ENCODE data around the gene FBXO24. TPM values are rescaled to one million over a fixed set of nuclear protein-coding genes. Genes with fewer than 3 reads are reported as not detected.

The FBXO24 gene
- total and polyA plus RNA-seq, 2 of the 4 experiments (the other 2 are of a cell fraction), result 0.43 to 0.54 TPM

- intact Hi-C loops (cut with micrococcal nuclease), result no loop called here
- no peak for TF ChIP-seq ELK1 (IDR thresholded peaks at IDR 0.05; ENCODE audit: borderline replicate concordance, low read depth, low read length)
- TF ChIP-seq CHD1 (IDR thresholded peaks at IDR 0.05; ENCODE audit: low read depth, low read length), result no peak
- TF ChIP-seq FOS (IDR thresholded peaks at IDR 0.05; ENCODE audit: low read depth, low read length), result no peak
- TF ChIP-seq CEBPB (IDR thresholded peaks at IDR 0.05; ENCODE audit: low read depth, low read length), result no peak
- TF ChIP-seq RCOR1 (IDR thresholded peaks at IDR 0.05; ENCODE audit: insufficient replicate concordance, low read length), result no peak
- no peak for TF ChIP-seq POLR2A (IDR thresholded peaks at IDR 0.05; ENCODE audit: low read depth, low read length)
- TF ChIP-seq NFE2L2 (IDR thresholded peaks at IDR 0.05; ENCODE audit: low read depth, low read length), result no peak
- no peak for TF ChIP-seq MXI1 (IDR thresholded peaks at IDR 0.05; ENCODE audit: borderline replicate concordance, low read depth, low read length)
- no peak for TF ChIP-seq RFX5 (IDR thresholded peaks at IDR 0.05; ENCODE audit: low read depth, low read length)
- no peak for TF ChIP-seq SMC3 (IDR thresholded peaks at IDR 0.05; ENCODE audit: low read depth, low read length)
- no peak for TF ChIP-seq BHLHE40 (IDR thresholded peaks at IDR 0.05; ENCODE audit: low read depth, low read length)
- H3K4me3 ChIP-seq (ENCODE audit: insufficient read depth, low read depth, low read length), result no peak overlapping the region
- H3K56ac ChIP-seq (ENCODE audit: extremely low read depth, insufficient read depth, low read length), result no peak overlapping the region
- H3K27me3 ChIP-seq (ENCODE audit: control insufficient read depth, insufficient read depth, low read length), result no peaks in the 10 kb centered on the region
- peaks cover 29% of the 10 kb centered on the region for H3K4me1 ChIP-seq (ENCODE audit: control insufficient read depth, insufficient read depth, low read length)
- no peak overlapping the region for H3K23ac ChIP-seq (ENCODE audit: low read depth, low read length)
- no peak overlapping the region for H3K4me2 ChIP-seq (ENCODE audit: low read depth, low read length)
- no peak for DNase-seq
- no peaks in the 10 kb centered on the region for H3K9me3 ChIP-seq (ENCODE audit: control insufficient read depth, insufficient read depth, low read length)
- H4K5ac ChIP-seq (ENCODE audit: low read depth, low read length), result no peak overlapping the region
- in situ Hi-C loops (cut with MboI; ENCODE audit: low sequenced_read_pairs), result loop anchor here (5.0 kb wide), 1 partner anchor 61 kb away; the partner anchor contains the start of gene NYAP1
- H3K79me1 ChIP-seq (ENCODE audit: low read depth in 1 of 2, low read length in 2 of 2), result peaks cover 27 to 45% of the 10 kb centered on the region in 2 experiments
- H3K36me3 ChIP-seq (ENCODE audit: control insufficient read depth, insufficient read depth, low read length), result no peaks in the 10 kb centered on the region
- no CpG with 5 or more reads among the region's 1 CpG for WGBS, 2 experiments (ENCODE audit: extremely low coverage in 2 of 2, insufficient read length in 1 of 2)
- dilution Hi-C loops (cut with HindIII; ENCODE audit: low sequenced_read_pairs, unreplicated experiment), result no loop called here
- no peak overlapping the region for H2AFZ ChIP-seq (replicated peaks; ENCODE audit: low read length, poor library complexity)
- no peak overlapping the region for H3K9ac ChIP-seq (ENCODE audit: low read depth, low read length)
- POLR2A ChIA-PET (ENCODE audit: unreplicated experiment), result no interaction called here
- H2BK20ac ChIP-seq (ENCODE audit: low read depth, low read length), result no peak overlapping the region
- no peak overlapping the region for H3K4ac ChIP-seq (ENCODE audit: low read depth, low read length)
- no peak overlapping the region for H3K27ac ChIP-seq (ENCODE audit: insufficient read depth, low read length)
- H4K8ac ChIP-seq (ENCODE audit: low read depth in 2 of 2, low read length in 2 of 2), result no peak overlapping the region
- H2AK9ac ChIP-seq (replicated peaks; ENCODE audit: low read depth, low read length, poor library complexity), result no peak overlapping the region
- H3K9me1 ChIP-seq (ENCODE audit: insufficient read depth, low read length), result peaks cover 23% of the 10 kb centered on the region
- H4K91ac ChIP-seq (ENCODE audit: insufficient read depth, low read depth, low read length), result no peak overlapping the region
- H2BK15ac ChIP-seq (ENCODE audit: low read depth, low read length), result no peak overlapping the region
- CTCF ChIA-PET, result no interaction called here
- no peak overlapping the region for H2AK5ac ChIP-seq (ENCODE audit: low read depth, low read length)
- no peak overlapping the region for H2BK5ac ChIP-seq (ENCODE audit: low read depth, low read length, poor library complexity, severe bottlenecking)
- ATAC-seq (ENCODE audit: low read depth), result no peak
- H2BK120ac ChIP-seq (ENCODE audit: low read depth, low read length), result no peak overlapping the region
- no peak overlapping the region for H3K18ac ChIP-seq (ENCODE audit: low read depth, low read length)
- H4K20me1 ChIP-seq (ENCODE audit: insufficient read depth, low read length), result no peaks in the 10 kb centered on the region
- BruUV-seq (replicated peaks), result no TSS peak
- H3K14ac ChIP-seq (replicated peaks; ENCODE audit: low read depth, low read length), result no peak overlapping the region
These were observed 42.5 kb upstream of the FBXO24 start for GRCh38 chr7:100543586-100543985.

Data from IMR-90 (cell line).